ENCODE results near the gene C11orf21. TPM values are rescaled to one million over a fixed set of nuclear protein-coding genes. Genes with fewer than 3 reads are reported as not detected.

The C11orf21 gene
- total RNA-seq, 2 experiments from 2014 or later = 0.47 to 2.5 TPM

DNA sequence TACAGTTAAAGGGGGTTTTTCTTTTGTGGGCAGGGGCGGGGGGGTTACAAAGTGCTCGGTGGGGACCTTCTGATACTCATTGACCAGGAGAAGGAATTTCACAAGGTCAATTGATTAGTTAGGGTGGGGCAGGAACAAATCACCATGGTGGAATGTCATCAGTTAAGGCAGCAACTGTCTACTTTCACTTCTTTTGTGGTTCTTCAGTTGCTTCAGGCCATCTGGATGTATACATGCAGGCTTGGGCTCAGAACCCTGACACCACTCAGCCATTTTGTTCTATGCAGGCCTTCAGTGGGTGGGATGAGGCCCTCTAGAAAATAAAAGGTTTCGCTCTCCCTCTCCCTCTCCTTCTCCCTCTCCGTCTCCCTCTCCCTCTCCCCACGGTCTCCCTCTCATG is 29.7 kb upstream of the C11orf21 start:
- no peak overlapping the region for H3K27ac ChIP-seq (ENCODE audit: low read depth, low read length, poor library complexity, severe bottlenecking)
- ChIA-PET POLR2A (no interaction called here), CTCF (ENCODE audit: unreplicated experiment) (no interaction called here)
- H3K9me3 ChIP-seq (ENCODE audit: low read length) = no peaks in the 10 kb centered on the region
- H3K4me1 ChIP-seq (ENCODE audit: insufficient read depth, low read length, poor library complexity, severe bottlenecking) = no peaks in the 10 kb centered on the region
- H2AFZ ChIP-seq (ENCODE audit: low read length) = no peak overlapping the region
- H3K4me2 ChIP-seq (ENCODE audit: low read length) = no peak overlapping the region
- TF ChIP-seq EZH2phosphoT487 (IDR thresholded peaks at IDR 0.05; ENCODE audit: borderline replicate concordance, low read depth, low read length) = no peak
- intact Hi-C loops (cut with micrococcal nuclease; ENCODE audit: unreplicated experiment) = no loop called here
- no TSS peak for BruUV-seq (replicated peaks)
- no peaks in the 10 kb centered on the region for H3K79me2 ChIP-seq (ENCODE audit: insufficient read depth, low read depth, low read length)
- H3K9me2 ChIP-seq (ENCODE audit: insufficient read depth, low read length) = no peaks in the 10 kb centered on the region
- no peaks in the 10 kb centered on the region for H3K36me3 ChIP-seq (ENCODE audit: insufficient read depth, low read length)
- DNase-seq (ENCODE audit: low spot score) = no peak
- no peak overlapping the region for H3K4me3 ChIP-seq (ENCODE audit: low read depth, low read length, poor library complexity, severe bottlenecking)
- H4K20me1 ChIP-seq (ENCODE audit: insufficient read depth, low read length) = no peaks in the 10 kb centered on the region

DNA sequence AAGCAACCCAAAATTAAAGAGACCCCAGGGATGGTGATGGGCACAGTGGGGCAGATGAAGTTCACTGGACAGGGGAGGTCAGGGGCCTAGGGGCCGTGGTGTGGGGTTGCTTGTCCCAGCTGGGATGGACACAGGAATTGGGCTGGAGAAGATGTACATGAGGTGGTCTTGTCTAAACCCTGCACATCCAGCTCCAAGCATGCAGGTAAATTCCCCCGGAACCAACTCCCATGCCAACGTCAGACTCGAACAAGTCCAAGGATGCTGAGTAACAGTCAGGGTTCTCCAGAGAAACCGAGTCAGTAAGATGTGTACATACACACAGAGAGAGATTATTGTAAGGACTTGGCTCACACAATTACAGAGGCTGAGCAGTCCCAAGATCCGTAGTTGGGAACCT is 29.0 kb upstream of the C11orf21 start:
- Histone ChIP-seq H3K4me1 (ENCODE audit: insufficient read depth, low read length, poor library complexity, severe bottlenecking) (no peaks in the 10 kb centered on the region), H3K79me2 (ENCODE audit: insufficient read depth, low read depth, low read length) (no peaks in the 10 kb centered on the region), H4K20me1 (ENCODE audit: insufficient read depth, low read length) (no peaks in the 10 kb centered on the region), H3K4me3 (ENCODE audit: low read depth, low read length, poor library complexity, severe bottlenecking) (no peak overlapping the region), H3K36me3 (ENCODE audit: insufficient read depth, low read length) (no peaks in the 10 kb centered on the region), H3K9me2 (ENCODE audit: insufficient read depth, low read length) (no peaks in the 10 kb centered on the region), H3K9me3 (ENCODE audit: low read length) (no peaks in the 10 kb centered on the region), H3K27ac (ENCODE audit: low read depth, low read length, poor library complexity, severe bottlenecking) (no peak overlapping the region), H2AFZ (ENCODE audit: low read length) (no peak overlapping the region), H3K4me2 (ENCODE audit: low read length) (no peak overlapping the region)
- no peak for DNase-seq (ENCODE audit: low spot score)
- CTCF ChIA-PET (ENCODE audit: unreplicated experiment) = no interaction called here
- TF ChIP-seq, protein P1, sequence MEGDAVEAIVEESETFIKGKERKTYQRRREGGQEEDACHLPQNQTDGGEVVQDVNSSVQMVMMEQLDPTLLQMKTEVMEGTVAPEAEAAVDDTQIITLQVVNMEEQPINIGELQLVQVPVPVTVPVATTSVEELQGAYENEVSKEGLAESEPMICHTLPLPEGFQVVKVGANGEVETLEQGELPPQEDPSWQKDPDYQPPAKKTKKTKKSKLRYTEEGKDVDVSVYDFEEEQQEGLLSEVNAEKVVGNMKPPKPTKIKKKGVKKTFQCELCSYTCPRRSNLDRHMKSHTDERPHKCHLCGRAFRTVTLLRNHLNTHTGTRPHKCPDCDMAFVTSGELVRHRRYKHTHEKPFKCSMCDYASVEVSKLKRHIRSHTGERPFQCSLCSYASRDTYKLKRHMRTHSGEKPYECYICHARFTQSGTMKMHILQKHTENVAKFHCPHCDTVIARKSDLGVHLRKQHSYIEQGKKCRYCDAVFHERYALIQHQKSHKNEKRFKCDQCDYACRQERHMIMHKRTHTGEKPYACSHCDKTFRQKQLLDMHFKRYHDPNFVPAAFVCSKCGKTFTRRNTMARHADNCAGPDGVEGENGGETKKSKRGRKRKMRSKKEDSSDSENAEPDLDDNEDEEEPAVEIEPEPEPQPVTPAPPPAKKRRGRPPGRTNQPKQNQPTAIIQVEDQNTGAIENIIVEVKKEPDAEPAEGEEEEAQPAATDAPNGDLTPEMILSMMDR (conservative IDR thresholded peaks at IDR 0.05; ENCODE audit: low read length) = no peak
- no peak for TF ChIP-seq EZH2phosphoT487 (IDR thresholded peaks at IDR 0.05; ENCODE audit: borderline replicate concordance, low read depth, low read length)
- intact Hi-C loops (cut with micrococcal nuclease; ENCODE audit: unreplicated experiment) = no loop called here
- no TSS peak for BruUV-seq (replicated peaks)
- POLR2A ChIA-PET = no interaction called here

DNA sequence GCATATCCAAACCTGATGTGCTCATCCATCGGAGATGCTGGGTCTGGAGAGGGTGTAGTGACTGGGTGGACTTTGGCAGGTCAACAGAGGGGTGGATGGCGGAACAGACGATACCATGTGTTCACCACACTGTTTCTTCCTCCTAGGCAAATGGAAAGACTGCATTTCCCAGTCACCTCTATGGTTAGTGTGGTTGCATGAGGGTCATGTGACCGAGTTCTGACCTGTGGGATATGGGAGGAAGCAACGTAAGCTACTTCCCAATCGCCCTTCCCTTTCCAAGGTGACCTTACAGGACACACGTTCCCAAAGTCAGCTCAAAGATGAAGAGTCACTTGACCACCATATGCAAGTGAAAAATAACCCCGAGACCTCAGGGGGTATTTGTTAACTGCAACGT is 27.8 kb upstream of the C11orf21 start:
- no peak overlapping the region for H3K4me3 ChIP-seq (ENCODE audit: low read depth, low read length, poor library complexity, severe bottlenecking)
- no TSS peak for BruUV-seq (replicated peaks)
- no peaks in the 10 kb centered on the region for H3K9me3 ChIP-seq (ENCODE audit: low read length)
- no peaks in the 10 kb centered on the region for H3K9me2 ChIP-seq (ENCODE audit: insufficient read depth, low read length)
- no peaks in the 10 kb centered on the region for H4K20me1 ChIP-seq (ENCODE audit: insufficient read depth, low read length)
- H3K4me1 ChIP-seq (ENCODE audit: insufficient read depth, low read length, poor library complexity, severe bottlenecking) = no peaks in the 10 kb centered on the region
- TF ChIP-seq, protein P1 (conservative IDR thresholded peaks at IDR 0.05; ENCODE audit: low read length) = no peak
- no peak for TF ChIP-seq EZH2phosphoT487 (IDR thresholded peaks at IDR 0.05; ENCODE audit: borderline replicate concordance, low read depth, low read length)
- H2AFZ ChIP-seq (ENCODE audit: low read length) = no peak overlapping the region
- DNase-seq (ENCODE audit: low spot score) = no peak
- H3K36me3 ChIP-seq (ENCODE audit: insufficient read depth, low read length) = no peaks in the 10 kb centered on the region
- ChIA-PET CTCF (ENCODE audit: unreplicated experiment) (no interaction called here), POLR2A (no interaction called here)
- H3K79me2 ChIP-seq (ENCODE audit: insufficient read depth, low read depth, low read length) = no peaks in the 10 kb centered on the region
- no peak overlapping the region for H3K27ac ChIP-seq (ENCODE audit: low read depth, low read length, poor library complexity, severe bottlenecking)
- no peak overlapping the region for H3K4me2 ChIP-seq (ENCODE audit: low read length)
- intact Hi-C loops (cut with micrococcal nuclease; ENCODE audit: unreplicated experiment) = no loop called here

All from OCI-LY7 (cell line).